GM10847 (cell line): Measurements from ENCODE around the gene DLX6.

ENCODE experiments used
- POLR2A ChIP-seq: IDR thresholded peaks from 2 replicates; pipeline ENCODE4 v1.6.1; 2011; ENCODE audit not compliant: insufficient read length; ENCODE audit errors: extremely low read depth

Gene DLX6

GRCh38 chr7:97005183-97006054 lies at the start of gene DLX6:
Gene DLX6, plus strand, starts transcription at chr7:97005553. Its CDS starts 425 bp downstream, at chr7:97005978.
- TF ChIP-seq POLR2A = no peak

GRCh38 chr7:96959135-96959534 lies 46.2 kb upstream of the DLX6 start:
- TF ChIP-seq POLR2A = no peak

GRCh38 chr7:96962221-96962885 lies 43.0 kb upstream of the DLX6 start:
- no peak for TF ChIP-seq POLR2A

- TF ChIP-seq POLR2A = no peak
Measured at GRCh38 chr7:96968981-96969380, 36.4 kb upstream of the DLX6 start.

GRCh38 chr7:96970739-96971138 lies 34.6 kb upstream of the DLX6 start:
- no peak for TF ChIP-seq POLR2A

GRCh38 chr7:96973986-96974385 lies 31.4 kb upstream of the DLX6 start:
- no peak for TF ChIP-seq POLR2A

GRCh38 chr7:96976106-96976505 lies 29.2 kb upstream of the DLX6 start:
- no peak for TF ChIP-seq POLR2A

- no peak for TF ChIP-seq POLR2A
Measured at GRCh38 chr7:96977445-96977844, 27.9 kb upstream of the DLX6 start.

- no peak for TF ChIP-seq POLR2A
Measured at GRCh38 chr7:96979551-96980276, 25.6 kb upstream of the DLX6 start.

GRCh38 chr7:96982586-96982985 lies 22.8 kb upstream of the DLX6 start:
- no peak for TF ChIP-seq POLR2A

- TF ChIP-seq POLR2A = no peak
Measured at GRCh38 chr7:96985992-96986391, 19.4 kb upstream of the DLX6 start.

GRCh38 chr7:96986901-96987300 lies 18.5 kb upstream of the DLX6 start:
- TF ChIP-seq POLR2A = no peak

GRCh38 chr7:96987719-96988118 lies 17.6 kb upstream of the DLX6 start:
- TF ChIP-seq POLR2A = no peak

GRCh38 chr7:96989241-96989858 lies 16.0 kb upstream of the DLX6 start:
- TF ChIP-seq POLR2A = no peak

- TF ChIP-seq POLR2A = no peak
Measured at GRCh38 chr7:96989859-96990317, 15.5 kb upstream of the DLX6 start.

GRCh38 chr7:96991546-96992191 lies 13.7 kb upstream of the DLX6 start:
- no peak for TF ChIP-seq POLR2A
